GM13977 (cell line): Measurements from ENCODE around the gene PSME4.

Source experiments
- DNase-seq: peaks from one replicate; pipeline ENCODE4 v3.0.0; 2012; ENCODE audit warnings: low spot score
- in situ Hi-C: fragments of 300-500 bp; cut with MboI; formaldehyde crosslinking; loops from one replicate; pipeline ENCODE4 v1.12.0; 2022; ENCODE audit warnings: low sequenced_read_pairs, low pct_unique_long_range_greater_than_20kb, mixed read lengths, inconsistent platforms; ENCODE audit not compliant: unreplicated experiment
- TF ChIP-seq, protein P1 (sequence below): IDR thresholded peaks from 2 replicates; pipeline ENCODE4 v1.5.1; 2012; ENCODE audit warnings: mild to moderate bottlenecking, control low read depth; ENCODE audit not compliant: insufficient read depth; ENCODE audit errors: extremely low read depth, missing control alignments

Gene PSME4

GRCh38 chr2:53896864-53897263 is 73.9 kb downstream of the PSME4 start:
- TF ChIP-seq, protein P1, sequence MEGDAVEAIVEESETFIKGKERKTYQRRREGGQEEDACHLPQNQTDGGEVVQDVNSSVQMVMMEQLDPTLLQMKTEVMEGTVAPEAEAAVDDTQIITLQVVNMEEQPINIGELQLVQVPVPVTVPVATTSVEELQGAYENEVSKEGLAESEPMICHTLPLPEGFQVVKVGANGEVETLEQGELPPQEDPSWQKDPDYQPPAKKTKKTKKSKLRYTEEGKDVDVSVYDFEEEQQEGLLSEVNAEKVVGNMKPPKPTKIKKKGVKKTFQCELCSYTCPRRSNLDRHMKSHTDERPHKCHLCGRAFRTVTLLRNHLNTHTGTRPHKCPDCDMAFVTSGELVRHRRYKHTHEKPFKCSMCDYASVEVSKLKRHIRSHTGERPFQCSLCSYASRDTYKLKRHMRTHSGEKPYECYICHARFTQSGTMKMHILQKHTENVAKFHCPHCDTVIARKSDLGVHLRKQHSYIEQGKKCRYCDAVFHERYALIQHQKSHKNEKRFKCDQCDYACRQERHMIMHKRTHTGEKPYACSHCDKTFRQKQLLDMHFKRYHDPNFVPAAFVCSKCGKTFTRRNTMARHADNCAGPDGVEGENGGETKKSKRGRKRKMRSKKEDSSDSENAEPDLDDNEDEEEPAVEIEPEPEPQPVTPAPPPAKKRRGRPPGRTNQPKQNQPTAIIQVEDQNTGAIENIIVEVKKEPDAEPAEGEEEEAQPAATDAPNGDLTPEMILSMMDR = no peak
- DNase-seq = no peak
- in situ Hi-C loops = no loop called here

- TF ChIP-seq, protein P1 = no peak
- in situ Hi-C loops = no loop called here
- DNase-seq = no peak
These were observed 84.2 kb downstream of the PSME4 start for GRCh38 chr2:53886406-53887280.

GRCh38 chr2:53884883-53885282 is 85.9 kb downstream of the PSME4 start:
- DNase-seq = no peak
- in situ Hi-C loops = no loop called here
- TF ChIP-seq, protein P1 = no peak

DNA sequence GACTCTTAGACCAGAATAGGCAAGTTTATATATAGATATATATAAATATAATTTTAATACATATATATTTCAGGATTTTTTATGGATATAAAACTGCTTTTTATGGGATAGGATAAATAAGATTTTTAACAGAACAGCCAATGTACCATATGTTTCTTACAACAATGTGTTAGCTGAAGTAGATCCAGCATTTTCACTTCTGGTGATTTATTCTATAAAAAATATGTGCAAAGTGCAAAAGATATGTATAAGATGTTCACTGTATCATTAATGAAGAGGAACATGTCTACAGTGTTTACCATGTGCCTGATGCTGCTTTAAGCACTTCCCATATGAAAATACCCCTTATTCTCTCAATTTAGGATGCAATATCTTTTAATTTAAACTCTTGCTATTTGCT is 88.8 kb downstream of the PSME4 start:
- in situ Hi-C loops = no loop called here
- TF ChIP-seq, protein P1 = no peak
- DNase-seq = no peak

- in situ Hi-C loops = no loop called here
- no peak for DNase-seq
- TF ChIP-seq, protein P1 = no peak
These were observed 89.4 kb downstream of the PSME4 start for GRCh38 chr2:53881360-53881759.

DNA sequence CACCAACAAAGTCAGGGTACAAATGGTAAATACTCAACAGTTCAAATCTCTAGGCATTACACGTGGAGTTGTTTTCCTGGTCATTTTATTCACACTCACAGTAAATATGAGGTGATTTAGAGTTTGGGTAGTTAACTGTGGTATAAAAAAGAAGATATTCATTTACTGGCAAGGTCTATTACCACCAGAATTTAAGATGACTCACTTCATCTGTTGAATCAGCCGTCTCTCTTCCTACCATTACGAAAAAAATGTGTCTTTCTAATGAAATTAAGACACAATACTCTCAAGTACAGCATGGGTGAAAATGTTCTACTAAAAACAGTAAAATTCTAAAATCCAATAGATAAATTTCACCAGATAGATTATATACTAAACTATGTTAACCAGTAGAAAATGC is 90.0 kb downstream of the PSME4 start:
- TF ChIP-seq, protein P1 = no peak
- in situ Hi-C loops = no loop called here
- DNase-seq = no peak
